ENCODE data around the gene PPARG. TPM values are rescaled to one million over a fixed set of nuclear protein-coding genes. Genes with fewer than 3 reads are reported as not detected.

Gene PPARG
- total RNA-seq, 1 experiment from 2014 or later = 61.5 TPM

- Histone ChIP-seq H3K4me3 (no peak overlapping the region), H4K20me1 (ENCODE audit: insufficient read depth) (no peaks in the 10 kb centered on the region), H3K4me2 (no peak overlapping the region), H2AFZ (no peak overlapping the region), H3K9me2 (ENCODE audit: insufficient read depth) (no peaks in the 10 kb centered on the region), H3K27ac (peak overlapping the region; percentile 13; the same call in 1 of the 2 replicates), H3K4me1 (replicated peaks; ENCODE audit: insufficient read depth) (peaks cover 33% of the 10 kb centered on the region), H3F3A (ENCODE audit: insufficient read depth, low read depth) (peaks cover 62% of the 10 kb centered on the region), H3K79me2 (ENCODE audit: low read depth) (0 out of 2 replicates have a peak, but pooled peaks cover 4% of the 10 kb centered on the region), H3K36me3 (ENCODE audit: low read depth) (peaks cover 5% of the 10 kb centered on the region; the same call in 1 of the 2 replicates), H3K9me3 (ENCODE audit: insufficient read depth, low read depth) (no peaks in the 10 kb centered on the region), H3K27me3 (ENCODE audit: insufficient read depth, low read depth) (no peaks in the 10 kb centered on the region)
- ChIA-PET POLR2A (ENCODE audit: unreplicated experiment) (no interaction called here), CTCF (no interaction called here)
- intact Hi-C loops (cut with micrococcal nuclease; ENCODE audit: unreplicated experiment) = no loop called here
- no peak for DNase-seq
- TF ChIP-seq CTCF (conservative IDR thresholded peaks at IDR 0.05) (no peak), EZH2 (IDR thresholded peaks at IDR 0.05; ENCODE audit: low read depth) (no peak)
- no TSS peak for BruUV-seq (replicated peaks)
Measured at GRCh38 chr3:12439161-12439940, 150.5 kb downstream of the PPARG start.

GRCh38 chr3:12440927-12441714 lies 152.3 kb downstream of the PPARG start:
- Histone ChIP-seq H3K4me2 (no peak overlapping the region), H4K20me1 (ENCODE audit: insufficient read depth) (no peaks in the 10 kb centered on the region), H3K9me2 (ENCODE audit: insufficient read depth) (no peaks in the 10 kb centered on the region), H3K9me3 (ENCODE audit: insufficient read depth, low read depth) (no peaks in the 10 kb centered on the region), H3K79me2 (ENCODE audit: low read depth) (0 out of 2 replicates have a peak, but pooled peaks cover 4% of the 10 kb centered on the region), H3F3A (ENCODE audit: insufficient read depth, low read depth) (peaks cover 58% of the 10 kb centered on the region), H3K4me1 (replicated peaks; ENCODE audit: insufficient read depth) (peaks cover 45% of the 10 kb centered on the region), H3K4me3 (no peak overlapping the region), H3K27me3 (ENCODE audit: insufficient read depth, low read depth) (no peaks in the 10 kb centered on the region), H3K27ac (peak overlapping the region; percentile 100), H3K36me3 (ENCODE audit: low read depth) (no peaks in the 10 kb centered on the region), H2AFZ (no peak overlapping the region)
- intact Hi-C loops (cut with micrococcal nuclease; ENCODE audit: unreplicated experiment) = no loop called here
- BruUV-seq (replicated peaks) = no TSS peak
- no peak for DNase-seq
- ChIA-PET CTCF (interaction anchor here (0.5 kb wide), 1 partner anchor 37 kb away, joined by 3 read pairs; no protein-coding TSS in a partner anchor), POLR2A (ENCODE audit: unreplicated experiment) (interaction anchor here (0.7 kb wide), 1 partner anchor 29 kb away, joined by 5 read pairs; no protein-coding TSS in a partner anchor)
- TF ChIP-seq CTCF (conservative IDR thresholded peaks at IDR 0.05) (no peak), EZH2 (IDR thresholded peaks at IDR 0.05; ENCODE audit: low read depth) (no peak)
